ENCODE data around the gene EFL1.
A peak's percentile ranks its signal among the peaks of the same experiment; 100 is the strongest.
"Not testable (repeated sequence)": the region's sequence is repeated elsewhere in the genome, so short reads cannot be mapped to it uniquely, and the experiment has no call there.

EFL1 gene

DNA sequence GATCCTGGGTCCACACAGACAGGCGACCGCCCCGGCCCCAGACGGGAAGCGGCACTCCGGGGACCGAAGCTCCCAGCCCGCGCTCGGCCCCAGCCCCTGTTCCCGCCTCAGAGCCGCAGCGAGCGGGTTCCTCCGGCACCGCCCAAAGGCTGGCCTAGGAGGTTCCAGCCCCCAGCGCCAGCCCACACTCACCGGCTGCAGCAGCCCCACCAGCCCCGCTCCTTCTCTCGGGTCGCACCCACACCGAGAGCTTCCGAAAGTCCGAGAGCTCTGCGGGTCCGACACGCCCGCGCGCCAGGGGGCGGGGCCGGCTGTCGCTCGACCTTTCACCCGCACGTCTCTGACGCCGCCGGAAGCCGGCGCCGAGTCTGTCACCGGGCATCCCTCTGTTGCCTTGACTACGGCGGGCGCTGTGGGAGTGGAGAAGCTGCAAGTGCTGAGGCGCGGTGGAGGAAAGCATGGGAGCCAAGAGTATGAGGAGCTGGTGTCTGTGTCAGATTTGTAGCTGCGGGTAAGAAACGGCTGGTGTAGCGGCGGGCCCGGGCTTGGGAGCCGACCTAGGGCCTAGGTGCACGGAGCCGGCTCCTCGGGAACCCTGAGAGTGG is at the start of gene EFL1, which contains the start of gene SAXO2:
EFL1 (minus strand) TSS at position 313 of the 605 bp plus-strand sequence. CDS start 956 bp downstream, outside the sequence.
SAXO2 (plus strand) TSS at position 397 of the 605 bp plus-strand sequence; CDS start at position 459, 62 bp downstream.
- H3K27ac ChIP-seq = peak within 1 kb of the TSS; percentile 84
- TF ChIP-seq ZFX (IDR thresholded peaks at IDR 0.05; ENCODE audit: borderline replicate concordance) = no peak
- TF ChIP-seq, protein P1, sequence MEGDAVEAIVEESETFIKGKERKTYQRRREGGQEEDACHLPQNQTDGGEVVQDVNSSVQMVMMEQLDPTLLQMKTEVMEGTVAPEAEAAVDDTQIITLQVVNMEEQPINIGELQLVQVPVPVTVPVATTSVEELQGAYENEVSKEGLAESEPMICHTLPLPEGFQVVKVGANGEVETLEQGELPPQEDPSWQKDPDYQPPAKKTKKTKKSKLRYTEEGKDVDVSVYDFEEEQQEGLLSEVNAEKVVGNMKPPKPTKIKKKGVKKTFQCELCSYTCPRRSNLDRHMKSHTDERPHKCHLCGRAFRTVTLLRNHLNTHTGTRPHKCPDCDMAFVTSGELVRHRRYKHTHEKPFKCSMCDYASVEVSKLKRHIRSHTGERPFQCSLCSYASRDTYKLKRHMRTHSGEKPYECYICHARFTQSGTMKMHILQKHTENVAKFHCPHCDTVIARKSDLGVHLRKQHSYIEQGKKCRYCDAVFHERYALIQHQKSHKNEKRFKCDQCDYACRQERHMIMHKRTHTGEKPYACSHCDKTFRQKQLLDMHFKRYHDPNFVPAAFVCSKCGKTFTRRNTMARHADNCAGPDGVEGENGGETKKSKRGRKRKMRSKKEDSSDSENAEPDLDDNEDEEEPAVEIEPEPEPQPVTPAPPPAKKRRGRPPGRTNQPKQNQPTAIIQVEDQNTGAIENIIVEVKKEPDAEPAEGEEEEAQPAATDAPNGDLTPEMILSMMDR (IDR thresholded peaks at IDR 0.05) = no peak

DNA sequence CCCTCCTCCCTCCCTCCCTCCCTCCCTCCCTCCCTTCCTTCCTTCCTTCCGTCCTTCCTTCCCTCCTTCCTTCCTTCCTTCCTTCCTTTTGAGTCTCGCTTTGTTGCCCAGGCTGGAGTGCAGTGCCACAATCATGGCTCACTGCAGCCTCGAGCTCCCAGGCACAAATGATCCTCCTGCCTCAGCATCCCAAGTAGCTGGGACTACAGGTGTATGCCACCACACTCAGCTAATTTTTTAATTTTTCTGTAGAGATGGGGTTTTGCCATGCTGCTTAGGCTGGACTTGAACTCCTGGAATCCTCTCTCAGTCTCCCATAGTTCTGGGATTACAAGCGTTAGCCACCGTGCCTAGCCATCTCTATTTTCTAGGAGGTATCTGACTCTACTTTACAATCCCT is 48.8 kb upstream of the EFL1 start:
- H3K27ac ChIP-seq = not testable (repeated sequence)

DNA sequence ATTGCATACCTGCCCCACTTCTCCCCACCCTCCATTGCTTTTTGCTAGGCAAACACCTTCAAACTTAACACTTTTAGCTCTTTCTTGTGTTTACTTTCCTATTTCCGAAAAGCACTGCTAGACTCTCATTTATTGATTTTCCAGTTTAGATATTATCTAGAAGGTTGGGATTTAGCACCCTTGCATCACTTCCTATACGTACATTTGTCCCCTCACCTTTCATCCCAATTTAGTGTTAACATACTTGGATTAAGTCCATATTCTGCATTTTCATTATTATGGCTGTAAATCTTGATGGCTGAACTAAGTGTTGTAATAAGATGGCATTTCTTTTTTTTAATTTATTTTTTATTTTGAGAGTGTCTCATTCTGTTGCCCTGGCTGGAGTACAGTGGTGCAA is 47.3 kb upstream of the EFL1 start:
- H3K27ac ChIP-seq = no peak overlapping the region
- TF ChIP-seq, protein P1 (IDR thresholded peaks at IDR 0.05) = no peak
- no peak for TF ChIP-seq ZFX (IDR thresholded peaks at IDR 0.05; ENCODE audit: borderline replicate concordance)

DNA sequence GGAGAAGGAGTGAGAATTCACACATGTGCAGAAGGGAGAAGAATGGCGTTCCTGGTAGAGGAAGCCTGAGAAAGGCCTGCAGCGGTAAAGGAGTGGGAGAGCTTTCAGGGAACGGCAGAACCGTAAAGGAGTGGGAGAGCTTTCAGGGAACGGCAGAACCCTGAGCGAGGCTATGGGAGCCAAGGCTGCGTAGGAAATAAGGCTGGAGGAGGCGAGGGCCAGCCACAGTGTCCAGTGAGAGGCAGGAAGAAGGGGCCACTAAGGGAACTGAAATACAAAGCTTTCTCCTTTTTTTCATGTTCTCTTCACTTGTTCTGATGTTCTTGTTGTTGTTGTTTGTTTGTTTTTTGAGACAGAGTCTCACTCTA is 45.2 kb upstream of the EFL1 start:
- TF ChIP-seq ZFX (IDR thresholded peaks at IDR 0.05; ENCODE audit: borderline replicate concordance) = no peak
- TF ChIP-seq, protein P1 (IDR thresholded peaks at IDR 0.05) = no peak
- no peak overlapping the region for H3K27ac ChIP-seq

DNA sequence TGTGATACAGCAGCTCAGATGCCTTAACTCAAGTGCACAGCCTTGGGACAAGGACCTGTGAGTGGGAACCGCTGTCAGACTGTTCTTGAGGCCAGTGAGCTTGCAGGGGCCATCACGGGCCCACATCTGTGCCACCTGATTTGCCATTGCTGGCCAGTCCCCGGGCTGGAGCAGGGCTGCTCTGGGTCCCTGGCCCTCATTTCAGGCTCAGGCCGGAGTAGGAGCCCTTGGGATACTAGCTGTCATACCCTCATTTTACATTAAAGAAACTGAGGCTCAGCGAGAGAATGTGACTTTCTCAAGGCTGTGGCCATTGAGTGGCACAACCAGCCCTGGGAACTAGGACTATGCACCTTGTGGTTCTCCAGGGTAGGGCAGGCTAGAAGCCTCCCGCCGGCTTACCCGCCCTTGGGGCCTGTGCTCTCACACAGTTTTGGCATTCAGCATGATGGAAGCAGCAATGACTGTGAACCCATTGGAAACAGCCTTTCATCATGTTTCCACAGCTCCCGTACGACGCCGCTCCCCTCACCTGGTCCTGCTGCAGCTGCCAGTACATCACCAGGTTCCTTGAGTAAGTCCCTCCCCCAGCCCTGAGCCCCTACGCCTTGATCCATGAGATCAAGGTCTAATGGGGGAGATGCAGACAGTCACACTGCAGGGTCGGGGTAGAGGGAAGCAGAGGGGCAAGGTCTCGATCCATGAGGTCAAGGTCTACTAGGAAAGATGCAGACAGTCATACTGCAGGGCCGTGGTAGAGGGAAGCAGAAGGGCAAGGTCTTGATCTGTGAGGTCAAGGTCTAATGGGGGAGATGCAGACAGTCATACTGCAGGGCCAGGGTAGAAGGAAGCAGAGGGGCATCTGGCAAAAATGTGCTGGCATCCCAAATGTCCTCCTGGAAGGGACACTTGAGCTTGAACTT is 44.5 kb upstream of the EFL1 start:
- H3K27ac ChIP-seq = no peak overlapping the region
- TF ChIP-seq ZFX (IDR thresholded peaks at IDR 0.05; ENCODE audit: borderline replicate concordance) = no peak
- TF ChIP-seq, protein P1 (IDR thresholded peaks at IDR 0.05) = no peak

DNA sequence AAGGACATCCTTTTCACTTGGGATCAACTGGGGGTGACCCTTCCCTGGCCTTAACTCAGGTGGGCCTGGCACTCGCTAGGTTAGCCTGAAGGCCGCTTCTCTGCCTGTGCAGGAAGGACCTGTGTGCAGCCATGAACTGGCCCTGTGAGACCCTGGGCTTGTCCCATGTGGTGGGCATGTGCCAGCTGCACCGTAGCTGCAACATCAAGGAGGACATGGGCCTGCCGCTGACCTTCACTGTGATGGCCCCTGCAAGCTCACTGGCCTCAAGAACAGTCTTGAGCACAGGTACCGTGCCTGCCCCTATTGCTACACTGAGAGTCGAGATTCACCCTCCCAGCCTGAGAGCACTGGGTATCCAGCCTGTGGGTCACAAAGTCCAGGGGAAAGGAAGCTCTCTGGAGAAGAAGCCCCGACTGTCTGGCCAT is 43.1 kb upstream of the EFL1 start:
- no peak overlapping the region for H3K27ac ChIP-seq
- TF ChIP-seq, protein P1 (IDR thresholded peaks at IDR 0.05) = no peak
- TF ChIP-seq ZFX (IDR thresholded peaks at IDR 0.05; ENCODE audit: borderline replicate concordance) = no peak

DNA sequence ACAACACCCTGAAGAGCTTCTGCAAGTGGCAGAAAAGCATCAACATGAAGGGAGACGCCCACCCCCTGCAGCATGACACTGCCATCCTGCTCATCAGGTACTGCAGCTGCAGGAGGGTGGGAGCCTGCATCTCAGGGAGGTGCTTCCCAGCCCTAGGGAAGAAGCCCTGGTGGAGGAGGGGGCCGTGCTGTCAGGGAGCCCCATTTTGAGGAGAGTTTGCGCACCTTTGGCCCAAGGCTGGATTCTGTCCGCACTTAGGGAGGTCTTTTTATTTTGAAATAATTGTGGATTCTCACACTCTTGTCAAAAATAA is 42.2 kb upstream of the EFL1 start:
- H3K27ac ChIP-seq = no peak overlapping the region
- TF ChIP-seq, protein P1 (IDR thresholded peaks at IDR 0.05) = no peak
